Spleen (tissue), 11 donors: Measurements from ENCODE around the gene MS4A5. TPM values are rescaled to one million over a fixed set of nuclear protein-coding genes. Genes with fewer than 3 reads are reported as not detected.

Experiments
- DNase-seq: peaks from one replicate; pipeline ENCODE4 v3.0.0-alpha.2; 2020
- H3K27ac ChIP-seq, 8 donors: fragments of 200-600 bp; sonication (generic) in 7 of 8; 1 replicate in 4 of 8; 2 replicates in 4 of 8; pipeline versions ENCODE4 v1.5.0 to v1.8.0; 2016 to 2021; ENCODE audit warnings: inconsistent platforms in 4 of 8, mild to moderate bottlenecking in 4 of 8, moderate library complexity in 1 of 8
- H3K27me3 ChIP-seq, 7 donors: fragments of 200-600 bp; sonication (generic) in 6 of 7; replicated peaks in 1 of 7; 1 replicate in 4 of 7; 2 replicates in 3 of 7; pipeline versions ENCODE4 v1.5.0 to v1.8.0; 2016 to 2021; ENCODE audit warnings: inconsistent platforms in 3 of 7, mild to moderate bottlenecking in 1 of 7
- H3K36me3 ChIP-seq, 6 donors: fragments of 200-600 bp; sonication (generic) in 5 of 6; 1 replicate in 4 of 6; 2 replicates in 2 of 6; pipeline versions ENCODE4 v1.5.0 to v1.8.0; 2016 to 2021; ENCODE audit warnings: inconsistent platforms in 2 of 6
- H3K4me1 ChIP-seq, 6 donors: fragments of 200-600 bp; sonication (generic) in 5 of 6; 1 replicate in 3 of 6; 2 replicates in 3 of 6; pipeline versions ENCODE4 v1.5.0 to v1.8.0; 2016 to 2021; ENCODE audit warnings: inconsistent platforms in 3 of 6
- H3K4me3 ChIP-seq, 8 donors: fragments of 200-600 bp; sonication (generic) in 7 of 8; 1 replicate in 4 of 8; 2 replicates in 4 of 8; pipeline versions ENCODE4 v1.5.0 to v1.8.0; 2016 to 2021; ENCODE audit warnings: inconsistent platforms in 4 of 8, mild to moderate bottlenecking in 4 of 8, moderate library complexity in 2 of 8
- H3K9me3 ChIP-seq, 8 donors: fragments of 200-600 bp; sonication (generic) in 7 of 8; 1 replicate in 4 of 8; 2 replicates in 4 of 8; pipeline versions ENCODE4 v1.5.0 to v1.8.0; 2016 to 2021; ENCODE audit warnings: inconsistent platforms in 4 of 8
- CTCF ChIP-seq, 11 experiments: fragments of 200-600 bp in 7 of 11; fragments of 450-650 bp in 4 of 11; sonication (generic) in 4 of 11; IDR thresholded peaks in 8 of 11; conservative IDR thresholded peaks in 3 of 11; 1 replicate in 7 of 11; 2 replicates in 4 of 11; pipeline versions ENCODE4 v1.4.0 to v1.8.0; 2016 to 2021; ENCODE audit warnings: antibody characterized with exemption in 11 of 11, inconsistent platforms in 4 of 11, mild to moderate bottlenecking in 1 of 11
- POLR2A ChIP-seq, 3 donors: fragments of 450-650 bp; IDR thresholded peaks; one replicate each; pipeline ENCODE4 v1.5.1; 2017; ENCODE audit warnings: antibody characterized with exemption in 3 of 3, mild to moderate bottlenecking in 1 of 3
- POLR2AphosphoS5 ChIP-seq, 3 donors: sonication (generic); formaldehyde crosslinking; IDR thresholded peaks; one replicate each; pipeline ENCODE4 v1.5.1; 2017; ENCODE audit warnings: antibody characterized with exemption in 3 of 3
- WGBS, 5 donors: extraction: QIAGEN DNeasy Blood & Tissue Kit in 3 of 5; methylation state at CpG; one replicate each; pipeline versions ENCODE4 v1.1.5 to v1.1.7; 2013 to 2018; 5-methylcytosine and 5-hydroxymethylcytosine counted together
- intact Hi-C: fragments of 100-400 bp; cut with DNase I; formaldehyde crosslinking; loops from one replicate; pipeline ENCODE4 v1.15.0; 2023; ENCODE audit warnings: low total_unique reads
- polyA plus RNA-seq, 3 donors: library from polyadenylated mRNA; stranded (reverse); fragments of 200-250 nt; gene quantifications; one replicate each; pipeline ENCODE4 v1.2.1, GENCODE V29; 2013
- total RNA-seq, 7 donors: library from RNA; depleted of rRNA in 3 of 7; stranded (reverse); fragments of >200 nt in 3 of 7; fragmentation: NEBNext Ultra II Directional in 4 of 7; extraction: Animal tissue kit (Norgen Biotek cat#: 25700) in 4 of 7; gene quantifications; one replicate each; pipeline versions ENCODE4 v1.1.0 to v1.2.1, GENCODE V29; 2016 to 2021
- donor health status: healthy with polysubstance abuse.
- donor health status: DM: no; HTN: no; CAD: no; lungs with moderate emphysema.
- donor health status: DM: no; HTN: no; CAD: no.
- donor health status: Bipolar disorder and iron deficiency.
- donor health status: healthy.
- donor health status: DM: no; HTN: no; CAD: no.
- donor health status: DM: yes; HTN: yes; CAD: no.

The MS4A5 gene
- total and polyA plus RNA-seq, 10 donors, result not detected

DNA sequence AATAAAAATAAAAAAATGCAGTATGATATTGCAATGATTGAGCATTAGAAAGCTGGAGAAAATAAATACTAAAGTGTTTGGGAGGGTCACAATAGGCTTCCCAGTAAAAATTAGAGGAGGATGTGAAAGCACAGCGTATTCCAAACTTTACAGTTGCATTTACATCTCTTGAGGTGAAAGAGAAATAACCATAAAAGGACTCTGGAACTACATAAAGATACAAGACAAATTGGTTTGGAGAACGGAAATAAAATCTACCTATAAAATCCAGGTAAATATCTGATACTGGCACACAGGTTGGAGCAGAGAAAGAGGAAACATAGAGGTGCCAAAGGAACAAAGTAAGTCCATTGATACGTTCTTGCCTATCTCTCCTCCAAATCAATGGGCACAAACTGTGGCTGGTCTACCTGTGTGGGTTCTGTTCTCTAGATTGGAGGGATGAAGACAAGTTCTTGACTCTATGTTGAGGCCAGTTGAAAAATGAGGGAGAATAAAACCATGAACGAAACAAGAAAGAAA is 63.2 kb downstream of the MS4A5 start, which contains the start of gene MS4A12:
Gene MS4A12 (plus strand): TSS at position 291 of the 522 bp plus-strand sequence. CDS start 4,541 bp downstream, outside the sequence.
- intact Hi-C loops, result no loop called here
- Histone ChIP-seq H3K9me3 (no peaks in the 10 kb centered on the region), H3K27ac (no peak within 1 kb of the TSS), H3K4me1 (no peaks in the 10 kb centered on the region), H3K27me3 (peaks cover 0 to 3% (median 0%) of the 10 kb centered on the region in 7 donors), H3K4me3 (no peak within 1 kb of the TSS), H3K36me3 (no peaks in the 10 kb centered on the region)
- TF ChIP-seq CTCF (IDR thresholded peaks at IDR 0.05 in 8 of 11, conservative IDR thresholded peaks at IDR 0.05 in 3 of 11) (no peak), POLR2AphosphoS5 (IDR thresholded peaks at IDR 0.05) (no peak), POLR2A (IDR thresholded peaks at IDR 0.05) (no peak)
- WGBS, 5 donors, result 65 to 92% (median 78%) methylated on average over 4 of the region's 4 CpGs
- no peak for DNase-seq

GRCh38 chr11:60493454-60493853 is 64.1 kb downstream of the MS4A5 start:
- 79 to 92% (median 83%) methylated on average over 2 of the region's 2 CpGs for WGBS, 5 donors
- Histone ChIP-seq H3K36me3 (no peaks in the 10 kb centered on the region), H3K27ac (no peak overlapping the region), H3K4me1 (peaks cover 0 to 8% (median 3%) of the 10 kb centered on the region in 6 donors), H3K4me3 (no peak overlapping the region), H3K27me3 (peaks cover 0 to 3% (median 0%) of the 10 kb centered on the region in 7 donors), H3K9me3 (no peaks in the 10 kb centered on the region)
- intact Hi-C loops, result no loop called here
- DNase-seq, result no peak
- TF ChIP-seq CTCF (IDR thresholded peaks at IDR 0.05 in 8 of 11, conservative IDR thresholded peaks at IDR 0.05 in 3 of 11) (no peak), POLR2AphosphoS5 (IDR thresholded peaks at IDR 0.05) (no peak), POLR2A (IDR thresholded peaks at IDR 0.05) (no peak)

Other genes with a start within 250 kb of the MS4A5 start
- 100 to 1,000 TPM; 109 to 560 (median 309) TPM for gene MS4A6A, start 246.5 kb upstream of the MS4A5 start, total RNA-seq
- 100 to 1,000 TPM; 121 to 197 (median 176) TPM for gene MS4A6A, start 246.5 kb upstream of the MS4A5 start, polyA plus RNA-seq
- 10 to 100 TPM in 5 of 7 donors, 1 to 10 TPM in 2; 2.3 to 25.4 (median 13.7) TPM for gene MS4A4E, start 186.4 kb upstream of the MS4A5 start, total RNA-seq
- 1 to 10 TPM; 1.9 to 3.3 (median 3.2) TPM for gene MS4A4E, start 186.4 kb upstream of the MS4A5 start, polyA plus RNA-seq
- 100 to 1,000 TPM in 3 of 7 donors, 10 to 100 TPM in 4; 28.2 to 130 (median 85.5) TPM for gene MS4A4A, start 148.9 kb upstream of the MS4A5 start, total RNA-seq
- 10 to 100 TPM; 24.3 to 48.7 (median 26.1) TPM for gene MS4A4A, start 148.9 kb upstream of the MS4A5 start, polyA plus RNA-seq
- 100 to 1,000 TPM in 1 of 7 donors, 1 to 10 TPM in 4, under 1 TPM in 1, not detected in 1; 0.95 to 128 (median 4.7) TPM for gene MS4A6E, start 102.3 kb upstream of the MS4A5 start, total RNA-seq
- 10 to 100 TPM in 1 of 3 donors, 1 to 10 TPM in 1, under 1 TPM in 1; 0.65 to 10.5 (median 7.2) TPM for gene MS4A6E, start 102.3 kb upstream of the MS4A5 start, polyA plus RNA-seq
- gene MS4A7, start 51.0 kb upstream of the MS4A5 start, total RNA-seq, result 100 to 1,000 TPM; 246 to 652 (median 397) TPM
- 10 to 100 TPM; 41.8 to 91.3 (median 78.7) TPM for gene MS4A7, start 51.0 kb upstream of the MS4A5 start, polyA plus RNA-seq
- gene MS4A14, start 33.1 kb upstream of the MS4A5 start, total RNA-seq, result 10 to 100 TPM in 2 of 7 donors, 1 to 10 TPM in 5; 2.6 to 18.0 (median 6.3) TPM
- 1 to 10 TPM; 1.0 to 5.3 (median 2.4) TPM for gene MS4A14, start 33.1 kb upstream of the MS4A5 start, polyA plus RNA-seq
- gene MS4A1, start 26.3 kb downstream of the MS4A5 start, total RNA-seq, result 100 to 1,000 TPM; 237 to 532 (median 344) TPM
- gene MS4A1, start 26.3 kb downstream of the MS4A5 start, polyA plus RNA-seq, result 1,000 to 10,000 TPM in 1 of 3 donors, 100 to 1,000 TPM in 2; 575 to 1,116 (median 717) TPM
- gene MS4A12, start 63.2 kb downstream of the MS4A5 start, total RNA-seq, result not detected
- under 1 TPM in 1 of 3 donors, not detected in 2; 0.10 TPM for gene MS4A12, start 63.2 kb downstream of the MS4A5 start, polyA plus RNA-seq
- not detected for gene MS4A13, start 85.8 kb downstream of the MS4A5 start, total RNA-seq
- gene MS4A13, start 85.8 kb downstream of the MS4A5 start, polyA plus RNA-seq, result not detected